H1 (cell line): ENCODE results near the gene DOCK1. TPM values are rescaled to one million over a fixed set of nuclear protein-coding genes. Genes with fewer than 3 reads are reported as not detected.

ENCODE experiments used
- CTCF ChIA-PET: fragments of 300-600 bp; sonication (Branson Sonifier 250); formaldehyde crosslinking; loops from one replicate; lab custom pipeline; 2021; ENCODE audit not compliant: partially characterized antibody; lab: Charles Lee
- POLR2A ChIA-PET: fragments of 300-600 bp; sonication (Branson Sonifier 250); formaldehyde crosslinking; loops from one replicate; lab custom pipeline; 2021; ENCODE audit warnings: inconsistent platforms; ENCODE audit not compliant: partially characterized antibody; lab: Charles Lee
- DNase-seq, 2 experiments: peaks; one replicate each; pipeline versions ENCODE4 v3.0.0 to v3.0.0-alpha.2; 2010 to 2022; ENCODE audit warnings: low spot score in 2 of 2, low read depth in 1 of 2, mixed read lengths in 1 of 2
- FAIRE-seq: peaks from 2 replicates; lab custom pipeline; 2011; peaks lifted over from hg19 to GRCh38; lab: Jason Lieb, UNC
- H2AFZ ChIP-seq: 2 replicates; pipeline ENCODE4 v1.8.1; 2012; ENCODE audit warnings: low read length, inconsistent platforms
- H2AK5ac ChIP-seq: 2 replicates; pipeline ENCODE4 v1.6.1; 2013; ENCODE audit warnings: low read depth, low read length
- H2BK120ac ChIP-seq: replicated peaks from 2 replicates; pipeline ENCODE3; 2013; ENCODE audit warnings: low read depth, low read length, inconsistent platforms
- H2BK12ac ChIP-seq: 2 replicates; pipeline ENCODE4 v1.6.1; 2013; ENCODE audit warnings: low read depth, low read length
- H2BK15ac ChIP-seq: 2 replicates; pipeline ENCODE4 v1.6.1; 2013; ENCODE audit warnings: low read length
- H2BK20ac ChIP-seq: 2 replicates; pipeline ENCODE4 v1.6.1; 2013; ENCODE audit warnings: low read length
- H2BK5ac ChIP-seq: 2 replicates; pipeline ENCODE4 v1.6.1; 2013; ENCODE audit warnings: low read depth, low read length
- H3K14ac ChIP-seq: 2 replicates; pipeline ENCODE4 v1.6.1; 2013; ENCODE audit warnings: inconsistent platforms; ENCODE audit not compliant: insufficient read length
- H3K18ac ChIP-seq: 2 replicates; pipeline ENCODE4 v1.6.1; 2013; ENCODE audit warnings: low read length; ENCODE audit errors: extremely low read depth
- H3K23ac ChIP-seq: 2 replicates; pipeline ENCODE4 v1.6.1; 2013; ENCODE audit warnings: inconsistent platforms; ENCODE audit not compliant: insufficient read length
- H3K23me2 ChIP-seq: 2 replicates; pipeline ENCODE4 v1.6.1; 2013; ENCODE audit warnings: low read depth, low read length
- H3K27ac ChIP-seq: 2 replicates; pipeline ENCODE4 v1.6.1; 2011; ENCODE audit warnings: low read depth, low read length, inconsistent platforms
- H3K27me3 ChIP-seq, 4 experiments: replicated peaks in 1 of 4; 1 replicate in 1 of 4; 2 replicates in 3 of 4; pipeline versions ENCODE4 v1.6.1 to v1.8.1; 2011 to 2013; ENCODE audit warnings: low read length in 3 of 4, mild to moderate bottlenecking in 3 of 4, inconsistent platforms in 2 of 4, mixed read lengths in 2 of 4, moderate library complexity in 1 of 4; ENCODE audit not compliant: control insufficient read depth in 3 of 4, insufficient read depth in 3 of 4; ENCODE audit errors: extremely low read depth in 1 of 4
- H3K36me3 ChIP-seq, 4 experiments: 2 replicates each; pipeline versions ENCODE4 v1.6.1 to v1.8.1; 2011 to 2013; ENCODE audit warnings: mild to moderate bottlenecking in 4 of 4, low read length in 3 of 4, moderate library complexity in 2 of 4, control low read depth in 1 of 4, inconsistent platforms in 1 of 4; ENCODE audit not compliant: insufficient read depth in 4 of 4, control insufficient read depth in 2 of 4
- H3K4ac ChIP-seq: replicated peaks from 2 replicates; pipeline ENCODE3; 2013; ENCODE audit warnings: low read length, low read depth, mixed read lengths, inconsistent platforms; ENCODE audit not compliant: insufficient read length
- H3K4me1 ChIP-seq, 4 experiments: replicated peaks in 1 of 4; 1 replicate in 1 of 4; 2 replicates in 3 of 4; pipeline versions ENCODE4 v1.6.1 to v1.8.1; 2011 to 2013; ENCODE audit warnings: low read length in 3 of 4, inconsistent platforms in 2 of 4, mixed read lengths in 1 of 4; ENCODE audit not compliant: insufficient read depth in 4 of 4, control insufficient read depth in 3 of 4
- H3K4me2 ChIP-seq, 2 experiments: 2 replicates each; pipeline versions ENCODE4 v1.6.1 to v1.8.1; 2011 to 2013; ENCODE audit warnings: low read depth in 2 of 2, low read length in 2 of 2, control low read depth in 1 of 2, inconsistent platforms in 1 of 2, mild to moderate bottlenecking in 1 of 2; ENCODE audit not compliant: insufficient read depth in 1 of 2
- H3K4me3 ChIP-seq, 4 experiments: fragments of 200-600, 300-600 bp in 1 of 4; sonication (generic), shearing (Covaris generic), sonication (Bioruptor Twin) in 1 of 4; 2 replicates each; pipeline versions ENCODE4 v1.5.1 to v1.8.1; 2011 to 2016; ENCODE audit warnings: low read length in 4 of 4, low read depth in 3 of 4, control low read depth in 2 of 4, inconsistent platforms in 2 of 4, mild to moderate bottlenecking in 2 of 4, mixed read lengths in 1 of 4, moderate library complexity in 1 of 4; ENCODE audit not compliant: insufficient read depth in 2 of 4; ENCODE audit errors: extremely low read depth in 1 of 4
- H3K56ac ChIP-seq: replicated peaks from 2 replicates; pipeline ENCODE3; 2013; ENCODE audit warnings: low read depth, mild to moderate bottlenecking, mixed read lengths, low read length, inconsistent platforms; ENCODE audit not compliant: insufficient read length
- H3K79me1 ChIP-seq: 2 replicates; pipeline ENCODE4 v1.6.1; 2013; ENCODE audit warnings: low read depth, low read length, control low read depth
- H3K79me2 ChIP-seq, 2 experiments: 2 replicates each; pipeline versions ENCODE4 v1.6.1 to v1.8.1; 2012 to 2013; ENCODE audit warnings: low read length in 2 of 2, mild to moderate bottlenecking in 2 of 2, inconsistent platforms in 1 of 2; ENCODE audit not compliant: insufficient read depth in 2 of 2, control insufficient read depth in 1 of 2
- H3K9ac ChIP-seq, 4 experiments: replicated peaks in 1 of 4; 1 replicate in 1 of 4; 2 replicates in 3 of 4; pipeline versions ENCODE4 v1.6.1 to v1.8.1; 2011 to 2013; ENCODE audit warnings: low read depth in 3 of 4, low read length in 3 of 4, control low read depth in 2 of 4, mild to moderate bottlenecking in 2 of 4, moderate library complexity in 2 of 4, inconsistent platforms in 1 of 4; ENCODE audit errors: extremely low read depth in 1 of 4
- H3K9me3 ChIP-seq, 2 experiments: 2 replicates each; pipeline versions ENCODE4 v1.6.1 to v1.8.1; 2012 to 2013; ENCODE audit warnings: mild to moderate bottlenecking in 2 of 2, moderate library complexity in 2 of 2, control low read depth in 1 of 2, inconsistent platforms in 1 of 2, low read depth in 1 of 2, low read length in 1 of 2, mixed read lengths in 1 of 2; ENCODE audit not compliant: insufficient read depth in 2 of 2
- H4K20me1 ChIP-seq, 2 experiments: replicated peaks in 1 of 2; 2 replicates each; pipeline versions ENCODE3 to v1.8.1; 2011 to 2013; ENCODE audit warnings: inconsistent platforms in 2 of 2, low read length in 2 of 2, mild to moderate bottlenecking in 1 of 2; ENCODE audit not compliant: insufficient read depth in 2 of 2, control insufficient read depth in 1 of 2
- H4K5ac ChIP-seq: 2 replicates; pipeline ENCODE4 v1.6.1; 2013; ENCODE audit warnings: low read length, low read depth, mixed read lengths, inconsistent platforms; ENCODE audit not compliant: insufficient read length
- H4K8ac ChIP-seq: 2 replicates; pipeline ENCODE4 v1.8.0; 2013; ENCODE audit warnings: mild to moderate bottlenecking, moderate library complexity, low read length, inconsistent platforms; ENCODE audit not compliant: insufficient read depth; ENCODE audit errors: extremely low read depth
- H4K91ac ChIP-seq: replicated peaks from 2 replicates; pipeline ENCODE3; 2013; ENCODE audit warnings: low read length, mixed read lengths, inconsistent platforms; ENCODE audit not compliant: insufficient read length
- FOSL1 ChIP-seq: IDR thresholded peaks from 2 replicates; pipeline ENCODE4 v1.6.1; 2011; ENCODE audit warnings: mild to moderate bottlenecking, low read depth, low read length, moderate library complexity; ENCODE audit not compliant: insufficient read depth
- GABPA ChIP-seq: IDR thresholded peaks from 2 replicates; pipeline ENCODE4 v1.6.1; 2011; ENCODE audit warnings: mild to moderate bottlenecking, low read length, moderate library complexity, borderline replicate concordance; ENCODE audit not compliant: insufficient read depth
- GTF2F1 ChIP-seq: IDR thresholded peaks from 2 replicates; pipeline ENCODE4 v1.6.1; 2012; ENCODE audit warnings: low read depth, low read length, improper control_type of control experiment, borderline replicate concordance
- MAFK ChIP-seq: IDR thresholded peaks from 2 replicates; pipeline ENCODE4 v1.6.1; 2012; ENCODE audit warnings: low read depth, mild to moderate bottlenecking, improper control_type of control experiment, low read length
- POLR2AphosphoS5 ChIP-seq: IDR thresholded peaks from 2 replicates; pipeline ENCODE4 v1.6.1; 2011; ENCODE audit warnings: low read depth, low read length
- WGBS, 2 experiments: shearing (Covaris generic) in 1 of 2; methylation state at CpG; one replicate each; pipeline versions ENCODE4 v1.1.6 to v1.1.7; 2013 to 2015; ENCODE audit warnings: low lambda C conversion rate in 2 of 2, mixed read lengths in 2 of 2, inconsistent platforms in 1 of 2, low coverage in 1 of 2, missing lambda C conversion rate in 1 of 2; ENCODE audit not compliant: insufficient replicate concordance in 2 of 2, insufficient coverage in 1 of 2, insufficient read length in 1 of 2; ENCODE audit errors: extremely low coverage in 1 of 2, missing lambda C conversion rate in 1 of 2; 5-methylcytosine and 5-hydroxymethylcytosine counted together
- polyA plus RNA-seq, 7 experiments: library from polyadenylated mRNA; depleted of rRNA in 3 of 7; stranded (reverse) in 5 of 7; unstranded in 2 of 7; fragments of >200 nt in 5 of 7; fragments of 200-250 nt in 2 of 7; gene quantifications; 1 replicate in 5 of 7; 2 replicates in 1 of 7; 4 replicates in 1 of 7; pipeline versions ENCODE4 v1.2.1 to v1.2.3, GENCODE V29; 2011 to 2013; ENCODE audit warnings: missing spikeins in 2 of 7, mixed read lengths in 2 of 7
- total RNA-seq: library from RNA; stranded (reverse); fragmentation: NEBNext Ultra II Directional; extraction: Animal tissue kit (Norgen Biotek cat#: 25700); gene quantifications from 2 replicates; pipeline ENCODE4 v1.2.1, GENCODE V29; 2021

Gene DOCK1
- total and polyA plus RNA-seq, 2 of the 8 experiments (the other 6 are each of a cell fraction or from before 2014, with no cell fraction given): 11.6 to 53.0 TPM

DNA sequence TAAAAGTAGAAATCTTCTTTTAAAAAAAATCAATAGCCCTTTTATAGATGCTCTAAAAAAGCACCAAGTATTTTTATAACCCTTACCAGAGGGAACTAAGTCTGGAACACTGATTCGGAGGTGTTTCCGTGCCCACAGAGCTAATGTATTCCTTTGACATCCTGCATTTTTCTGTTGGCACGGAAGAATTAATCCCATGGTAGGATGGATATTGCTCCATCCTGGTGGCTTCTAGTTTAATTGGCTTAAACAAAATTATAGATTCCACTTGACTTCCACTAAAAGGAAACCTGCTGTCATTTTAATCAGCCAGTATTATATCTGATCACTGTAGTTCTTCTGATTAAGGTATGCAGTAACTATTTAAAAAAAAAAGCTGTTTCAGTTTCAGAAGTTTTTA, 479.8 kb downstream of the DOCK1 start:
- no peaks in the 10 kb centered on the region for H3K27me3 ChIP-seq
- H3K79me1 ChIP-seq: no peaks in the 10 kb centered on the region
- DNase-seq (no peak), FAIRE-seq (no peak)
- H3K18ac ChIP-seq: no peak overlapping the region
- H3K9ac ChIP-seq: no peak overlapping the region
- H4K91ac ChIP-seq: no peak overlapping the region
- H2BK12ac ChIP-seq: no peak overlapping the region
- H3K23ac ChIP-seq: no peak overlapping the region
- ChIA-PET POLR2A (no interaction called here), CTCF (no interaction called here)
- no peak for TF ChIP-seq POLR2AphosphoS5
- no peak for TF ChIP-seq GABPA
- no peak for TF ChIP-seq MAFK
- no peak for TF ChIP-seq GTF2F1
- TF ChIP-seq FOSL1: no peak
- H4K5ac ChIP-seq: no peak overlapping the region
- no peaks in the 10 kb centered on the region; a peak in 2 of 4 replicates for H3K9me3 ChIP-seq
- no peak overlapping the region for H2AFZ ChIP-seq
- no peak overlapping the region for H4K8ac ChIP-seq
- H3K4me2 ChIP-seq: no peak overlapping the region
- H2BK120ac ChIP-seq: no peak overlapping the region
- WGBS, 2 experiments: 91% methylated on average over 3 of the region's 3 CpGs; no CpG with 5 or more reads in 1 of the 2 experiments
- H3K4ac ChIP-seq: no peak overlapping the region
- no peak overlapping the region for H3K27ac ChIP-seq
- H4K20me1 ChIP-seq: no peaks in the 10 kb centered on the region
- H3K79me2 ChIP-seq: no peaks in the 10 kb centered on the region
- H2BK15ac ChIP-seq: no peak overlapping the region
- H2AK5ac ChIP-seq: no peak overlapping the region
- H3K56ac ChIP-seq: no peak overlapping the region
- no peaks in the 10 kb centered on the region for H3K23me2 ChIP-seq
- H3K4me3 ChIP-seq: no peak overlapping the region
- peaks cover 0 to 6% (median 3%) of the 10 kb centered on the region in 4 experiments; a peak in 3 of 7 replicates for H3K4me1 ChIP-seq
- H3K14ac ChIP-seq: no peak overlapping the region
- H2BK20ac ChIP-seq: no peak overlapping the region
- no peak overlapping the region for H2BK5ac ChIP-seq
- H3K36me3 ChIP-seq: peaks cover 0 to 3% (median 0%) of the 10 kb centered on the region in 4 experiments; a peak in 1 of 8 replicates
